HEK293 (cell line): Measurements from ENCODE around the gene RILPL1.

Experiments
- GLI2 ChIP-seq: fragments of 450-650 bp; formaldehyde crosslinking; IDR thresholded peaks from 2 replicates; pipeline ENCODE4; 2017; ENCODE audit warnings: missing biosample characterization, missing genetic modification characterization, low read depth, borderline replicate concordance
- GLIS2 ChIP-seq: fragments of 450-650 bp; formaldehyde crosslinking; IDR thresholded peaks from 2 replicates; pipeline ENCODE4 v1.5.1; 2016; ENCODE audit warnings: missing biosample characterization, missing genetic modification characterization
- HOXD13 ChIP-seq: sonication (generic); formaldehyde crosslinking; IDR thresholded peaks from 2 replicates; pipeline ENCODE4 v1.8.0; 2022; ENCODE audit warnings: missing genetic modification reagents, borderline replicate concordance
- KLF16 ChIP-seq: fragments of 450-650 bp; formaldehyde crosslinking; IDR thresholded peaks from 2 replicates; pipeline ENCODE4 v1.5.1; 2017; ENCODE audit warnings: missing biosample characterization, missing genetic modification characterization
- OVOL3 ChIP-seq: fragments of 450-650 bp; formaldehyde crosslinking; IDR thresholded peaks from 2 replicates; pipeline ENCODE4 v1.5.1; 2016; ENCODE audit warnings: missing biosample characterization, missing genetic modification characterization
- PRDM2 ChIP-seq: fragments of 450-650 bp; formaldehyde crosslinking; IDR thresholded peaks from 2 replicates; pipeline ENCODE4 v1.5.1; 2016; ENCODE audit warnings: missing biosample characterization, missing genetic modification characterization, borderline replicate concordance
- SETDB1 ChIP-seq: IDR thresholded peaks from one replicate; pipeline ENCODE4 v1.6.1; 2017; ENCODE audit warnings: mild to moderate bottlenecking, low read length, moderate library complexity, mixed read lengths; ENCODE audit not compliant: insufficient read length
- SP3 ChIP-seq: fragments of 450-650 bp; formaldehyde crosslinking; IDR thresholded peaks from 2 replicates; pipeline ENCODE4 v1.5.1; 2016; ENCODE audit warnings: missing biosample characterization, missing genetic modification characterization
- ZBTB1 ChIP-seq: fragments of 450-650 bp; formaldehyde crosslinking; IDR thresholded peaks from 2 replicates; pipeline ENCODE4 v1.5.1; 2016; ENCODE audit warnings: missing biosample characterization, missing genetic modification characterization
- ZBTB17 ChIP-seq: fragments of 450-650 bp; formaldehyde crosslinking; IDR thresholded peaks from 2 replicates; pipeline ENCODE4 v1.5.1; 2016; ENCODE audit warnings: missing biosample characterization, missing genetic modification characterization
- ZBTB26 ChIP-seq: fragments of 450-650 bp; formaldehyde crosslinking; optimal IDR thresholded peaks from 2 replicates; pipeline ENCODE3; 2016; ENCODE audit warnings: missing biosample characterization, mild to moderate bottlenecking, missing genetic modification characterization
- ZFP37 ChIP-seq: fragments of 450-650 bp; formaldehyde crosslinking; IDR thresholded peaks from 2 replicates; pipeline ENCODE4 v1.5.1; 2016; ENCODE audit warnings: missing biosample characterization, missing genetic modification characterization
- ZFP69B ChIP-seq: fragments of 450-650 bp; formaldehyde crosslinking; IDR thresholded peaks from 2 replicates; pipeline ENCODE4 v1.5.1; 2016; ENCODE audit warnings: missing biosample characterization, missing genetic modification characterization
- ZNF292 ChIP-seq: fragments of 450-650 bp; formaldehyde crosslinking; IDR thresholded peaks from 2 replicates; pipeline ENCODE4 v1.5.1; 2016; ENCODE audit warnings: low read depth, missing biosample characterization, missing genetic modification characterization, borderline replicate concordance
- ZNF366 ChIP-seq: fragments of 450-650 bp; formaldehyde crosslinking; conservative IDR thresholded peaks from 2 replicates; pipeline ENCODE4 v1.5.1; 2016; ENCODE audit warnings: missing biosample characterization, missing genetic modification characterization
- ZNF391 ChIP-seq: fragments of 450-650 bp; formaldehyde crosslinking; IDR thresholded peaks from 2 replicates; pipeline ENCODE4 v1.5.1; 2016; ENCODE audit warnings: low read depth, missing biosample characterization, missing genetic modification characterization, borderline replicate concordance
- ZNF501 ChIP-seq: fragments of 450-650 bp; formaldehyde crosslinking; IDR thresholded peaks from 2 replicates; pipeline ENCODE4 v1.5.1; 2016; ENCODE audit warnings: missing biosample characterization, missing genetic modification characterization
- ZNF514 ChIP-seq: fragments of 450-650 bp; formaldehyde crosslinking; IDR thresholded peaks from 2 replicates; pipeline ENCODE4 v1.5.1; 2016; ENCODE audit warnings: missing biosample characterization, missing genetic modification characterization
- ZNF610 ChIP-seq: fragments of 450-650 bp; formaldehyde crosslinking; IDR thresholded peaks from 2 replicates; pipeline ENCODE4 v1.5.1; 2016; ENCODE audit warnings: missing biosample characterization, missing genetic modification characterization, borderline replicate concordance
- ZNF623 ChIP-seq: fragments of 450-650 bp; formaldehyde crosslinking; IDR thresholded peaks from 2 replicates; pipeline ENCODE4 v1.5.1; 2016; ENCODE audit warnings: missing biosample characterization, missing genetic modification characterization
- ZSCAN18 ChIP-seq: fragments of 450-650 bp; formaldehyde crosslinking; IDR thresholded peaks from 2 replicates; pipeline ENCODE4 v1.5.1; 2016; ENCODE audit warnings: missing biosample characterization, missing genetic modification characterization
- TF ChIP-seq, protein P1 (sequence below): fragments of 450-650 bp; formaldehyde crosslinking; IDR thresholded peaks from 2 replicates; pipeline ENCODE4 v1.5.0; 2017; ENCODE audit warnings: missing biosample characterization, missing genetic modification characterization, borderline replicate concordance
- TF ChIP-seq, protein P2 (sequence below): fragments of 450-650 bp; formaldehyde crosslinking; IDR thresholded peaks from 2 replicates; pipeline ENCODE4 v1.5.1; 2016; ENCODE audit warnings: missing biosample characterization, missing genetic modification characterization
- TF ChIP-seq, protein P3 (sequence below): fragments of 450-650 bp; formaldehyde crosslinking; IDR thresholded peaks from 2 replicates; pipeline ENCODE4 v1.5.1; 2016; ENCODE audit warnings: missing biosample characterization, missing genetic modification characterization

The RILPL1 gene

GRCh38 chr12:123533672-123534643 lies at the start of gene RILPL1 (continued):
- TF ChIP-seq ZFP37 (tag by site-specific recombination) (0 out of 2 replicates have a peak, but pooled peaks have one; percentile 41), ZSCAN18 (tag by site-specific recombination) (no peak), ZBTB26 (tag by site-specific recombination) (peak; percentile 51), SP3 (tag by site-specific recombination) (peak; percentile 41; the same call in 1 of the 2 replicates), OVOL3 (tag by site-specific recombination) (no peak), KLF16 (tag by site-specific recombination) (no peak), ZNF292 (no peak), SETDB1 (no peak), ZNF501 (no peak), ZNF366 (tag by site-specific recombination) (no peak), ZNF610 (0 out of 2 replicates have a peak, but pooled peaks have one; percentile 25), ZNF391 (tag by site-specific recombination) (no peak), ZBTB1 (tag by site-specific recombination) (no peak), GLIS2 (tag by site-specific recombination) (peak; percentile 89), ZNF514 (tag by site-specific recombination) (no peak), ZFP69B (tag by site-specific recombination) (peak; percentile 27; the same call in 1 of the 2 replicates), ZBTB17 (0 out of 2 replicates have a peak, but pooled peaks have one; percentile 29), HOXD13 (CRISPR knock-in tag) (no peak), PRDM2 (tag by site-specific recombination) (no peak), GLI2 (tag by site-specific recombination) (no peak), ZNF623 (no peak)
- TF ChIP-seq, protein P1, sequence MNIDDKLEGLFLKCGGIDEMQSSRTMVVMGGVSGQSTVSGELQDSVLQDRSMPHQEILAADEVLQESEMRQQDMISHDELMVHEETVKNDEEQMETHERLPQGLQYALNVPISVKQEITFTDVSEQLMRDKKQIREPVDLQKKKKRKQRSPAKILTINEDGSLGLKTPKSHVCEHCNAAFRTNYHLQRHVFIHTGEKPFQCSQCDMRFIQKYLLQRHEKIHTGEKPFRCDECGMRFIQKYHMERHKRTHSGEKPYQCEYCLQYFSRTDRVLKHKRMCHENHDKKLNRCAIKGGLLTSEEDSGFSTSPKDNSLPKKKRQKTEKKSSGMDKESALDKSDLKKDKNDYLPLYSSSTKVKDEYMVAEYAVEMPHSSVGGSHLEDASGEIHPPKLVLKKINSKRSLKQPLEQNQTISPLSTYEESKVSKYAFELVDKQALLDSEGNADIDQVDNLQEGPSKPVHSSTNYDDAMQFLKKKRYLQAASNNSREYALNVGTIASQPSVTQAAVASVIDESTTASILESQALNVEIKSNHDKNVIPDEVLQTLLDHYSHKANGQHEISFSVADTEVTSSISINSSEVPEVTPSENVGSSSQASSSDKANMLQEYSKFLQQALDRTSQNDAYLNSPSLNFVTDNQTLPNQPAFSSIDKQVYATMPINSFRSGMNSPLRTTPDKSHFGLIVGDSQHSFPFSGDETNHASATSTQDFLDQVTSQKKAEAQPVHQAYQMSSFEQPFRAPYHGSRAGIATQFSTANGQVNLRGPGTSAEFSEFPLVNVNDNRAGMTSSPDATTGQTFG (tag by site-specific recombination): no peak
- TF ChIP-seq, protein P2, sequence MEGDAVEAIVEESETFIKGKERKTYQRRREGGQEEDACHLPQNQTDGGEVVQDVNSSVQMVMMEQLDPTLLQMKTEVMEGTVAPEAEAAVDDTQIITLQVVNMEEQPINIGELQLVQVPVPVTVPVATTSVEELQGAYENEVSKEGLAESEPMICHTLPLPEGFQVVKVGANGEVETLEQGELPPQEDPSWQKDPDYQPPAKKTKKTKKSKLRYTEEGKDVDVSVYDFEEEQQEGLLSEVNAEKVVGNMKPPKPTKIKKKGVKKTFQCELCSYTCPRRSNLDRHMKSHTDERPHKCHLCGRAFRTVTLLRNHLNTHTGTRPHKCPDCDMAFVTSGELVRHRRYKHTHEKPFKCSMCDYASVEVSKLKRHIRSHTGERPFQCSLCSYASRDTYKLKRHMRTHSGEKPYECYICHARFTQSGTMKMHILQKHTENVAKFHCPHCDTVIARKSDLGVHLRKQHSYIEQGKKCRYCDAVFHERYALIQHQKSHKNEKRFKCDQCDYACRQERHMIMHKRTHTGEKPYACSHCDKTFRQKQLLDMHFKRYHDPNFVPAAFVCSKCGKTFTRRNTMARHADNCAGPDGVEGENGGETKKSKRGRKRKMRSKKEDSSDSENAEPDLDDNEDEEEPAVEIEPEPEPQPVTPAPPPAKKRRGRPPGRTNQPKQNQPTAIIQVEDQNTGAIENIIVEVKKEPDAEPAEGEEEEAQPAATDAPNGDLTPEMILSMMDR: peak; percentile 65; the same call in 1 of the 2 replicates
- TF ChIP-seq, protein P3, sequence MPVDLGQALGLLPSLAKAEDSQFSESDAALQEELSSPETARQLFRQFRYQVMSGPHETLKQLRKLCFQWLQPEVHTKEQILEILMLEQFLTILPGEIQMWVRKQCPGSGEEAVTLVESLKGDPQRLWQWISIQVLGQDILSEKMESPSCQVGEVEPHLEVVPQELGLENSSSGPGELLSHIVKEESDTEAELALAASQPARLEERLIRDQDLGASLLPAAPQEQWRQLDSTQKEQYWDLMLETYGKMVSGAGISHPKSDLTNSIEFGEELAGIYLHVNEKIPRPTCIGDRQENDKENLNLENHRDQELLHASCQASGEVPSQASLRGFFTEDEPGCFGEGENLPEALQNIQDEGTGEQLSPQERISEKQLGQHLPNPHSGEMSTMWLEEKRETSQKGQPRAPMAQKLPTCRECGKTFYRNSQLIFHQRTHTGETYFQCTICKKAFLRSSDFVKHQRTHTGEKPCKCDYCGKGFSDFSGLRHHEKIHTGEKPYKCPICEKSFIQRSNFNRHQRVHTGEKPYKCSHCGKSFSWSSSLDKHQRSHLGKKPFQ (tag by site-specific recombination): no peak
